Activated CD8-positive, alpha-beta T cell treated with anti-CD3 and anti-CD28 coated beads for 36 hours (primary cell): ENCODE results near the gene SND1. TPM values are rescaled to one million over a fixed set of nuclear protein-coding genes. Genes with fewer than 3 reads are reported as not detected.

Experiments used
- ATAC-seq: fragments of 200-7000 bp; cut with Tn5 transposase; one replicate; pipeline ENCODE4 v1.10.0; 2021; ENCODE audit warnings: mild to moderate bottlenecking, moderate library complexity
- CTCF ChIA-PET: fragments of 350-600 bp; sonication (Branson Sonifier 250); formaldehyde crosslinking; loops from one replicate; lab custom pipeline; 2021; ENCODE audit warnings: antibody characterized with exemption; lab: Charles Lee
- POLR2A ChIA-PET: fragments of 350-600 bp; sonication (Branson Sonifier 250); formaldehyde crosslinking; loops from one replicate; lab custom pipeline; 2021; ENCODE audit warnings: antibody characterized with exemption; lab: Charles Lee
- DNase-seq: peaks from one replicate; pipeline ENCODE4 v3.0.0-alpha.2; 2020
- H3K27ac Mint-ChIP-seq: one replicate; pipeline ENCODE4 v1.8.0; 2021; ENCODE audit warnings: mild to moderate bottlenecking, mixed read lengths
- H3K27me3 Mint-ChIP-seq: one replicate; pipeline ENCODE4 v1.8.0; 2021; ENCODE audit warnings: mixed read lengths
- H3K36me3 Mint-ChIP-seq: one replicate; pipeline ENCODE4 v1.8.0; 2021; ENCODE audit warnings: low read depth, mixed read lengths
- H3K4me1 Mint-ChIP-seq: one replicate; pipeline ENCODE4 v1.8.0; 2021; ENCODE audit warnings: low read depth, mixed read lengths
- H3K4me3 Mint-ChIP-seq: one replicate; pipeline ENCODE4 v1.8.0; 2021; ENCODE audit warnings: mild to moderate bottlenecking, moderate library complexity, mixed read lengths
- H3K9me3 Mint-ChIP-seq: one replicate; pipeline ENCODE4 v1.8.0; 2021; ENCODE audit warnings: mixed read lengths
- CTCF ChIP-seq: fragments of 200-600 bp; IDR thresholded peaks from one replicate; pipeline ENCODE4 v1.8.0; 2022; ENCODE audit warnings: antibody characterized with exemption, mild to moderate bottlenecking
- intact Hi-C: fragments of 100-400 bp; cut with micrococcal nuclease; formaldehyde crosslinking; loops from one replicate; pipeline ENCODE4 v1.10.0; 2022
- total RNA-seq, 2 experiments: library from RNA; stranded (reverse); gene quantifications; one replicate each; pipeline ENCODE4 v1.2.3, GENCODE V29; 2021

The SND1 gene
- total RNA-seq, 2 experiments from 2014 or later: 206 to 208 TPM

- Mint-ChIP-seq H3K27ac (no peak overlapping the region), H3K4me3 (no peak overlapping the region), H3K36me3 (peaks cover 6% of the 10 kb centered on the region), H3K9me3 (no peaks in the 10 kb centered on the region), H3K4me1 (peaks cover 15% of the 10 kb centered on the region), H3K27me3 (no peaks in the 10 kb centered on the region)
- intact Hi-C loops: no loop called here
- POLR2A ChIA-PET: no interaction called here
- no peak for ATAC-seq
- CTCF ChIA-PET: interaction anchor here (1.1 kb wide), 1 partner anchor 62 kb away, joined by 3 read pairs; no protein-coding TSS in a partner anchor
- TF ChIP-seq CTCF: no peak
- no peak for DNase-seq
These were observed 421.8 kb downstream of the SND1 start for GRCh38 chr7:128073671-128074310.

GRCh38 chr7:128074336-128074735, 422.3 kb downstream of the SND1 start:
- Mint-ChIP-seq H3K4me1 (peaks cover 15% of the 10 kb centered on the region), H3K36me3 (peaks cover 6% of the 10 kb centered on the region), H3K4me3 (no peak overlapping the region), H3K27ac (no peak overlapping the region), H3K9me3 (no peaks in the 10 kb centered on the region), H3K27me3 (no peaks in the 10 kb centered on the region)
- DNase-seq: no peak
- intact Hi-C loops: no loop called here
- TF ChIP-seq CTCF: no peak
- no peak for ATAC-seq
- CTCF ChIA-PET: no interaction called here
- POLR2A ChIA-PET: no interaction called here

GRCh38 chr7:128074736-128075135, 422.7 kb downstream of the SND1 start:
- CTCF ChIA-PET: no interaction called here
- ATAC-seq (no peak), DNase-seq (no peak)
- POLR2A ChIA-PET: no interaction called here
- H3K27me3 Mint-ChIP-seq: no peaks in the 10 kb centered on the region
- H3K27ac Mint-ChIP-seq: no peak overlapping the region
- H3K4me3 Mint-ChIP-seq: no peak overlapping the region
- H3K36me3 Mint-ChIP-seq: peaks cover 9% of the 10 kb centered on the region
- no peak for TF ChIP-seq CTCF
- peaks cover 15% of the 10 kb centered on the region for H3K4me1 Mint-ChIP-seq
- intact Hi-C loops: no loop called here
- H3K9me3 Mint-ChIP-seq: no peaks in the 10 kb centered on the region

GRCh38 chr7:128075242-128076095, 423.5 kb downstream of the SND1 start:
- Mint-ChIP-seq H3K9me3 (no peaks in the 10 kb centered on the region), H3K36me3 (peaks cover 10% of the 10 kb centered on the region), H3K4me1 (peaks cover 11% of the 10 kb centered on the region), H3K27me3 (no peaks in the 10 kb centered on the region), H3K27ac (no peak overlapping the region), H3K4me3 (no peak overlapping the region)
- CTCF ChIA-PET: interaction anchor here (1.0 kb wide), 1 partner anchor 48 kb away, joined by 3 read pairs; no protein-coding TSS in a partner anchor
- intact Hi-C loops: no loop called here
- TF ChIP-seq CTCF: no peak
- DNase-seq (no peak), ATAC-seq (no peak)
- POLR2A ChIA-PET: no interaction called here
